Panc1 (cell line): Measurements from ENCODE around the gene PHF21A.

Source experiments
- CTCF ChIP-seq: fragments of 450-650 bp; IDR thresholded peaks from 2 replicates; pipeline ENCODE4 v1.5.1; 2017; ENCODE audit warnings: mild to moderate bottlenecking
- POLR2AphosphoS5 ChIP-seq: IDR thresholded peaks from 2 replicates; pipeline ENCODE4 v1.6.1; 2012; ENCODE audit warnings: mild to moderate bottlenecking, low read depth, low read length, moderate library complexity
- REST ChIP-seq, 2 experiments: IDR thresholded peaks; 2 replicates each; pipeline ENCODE4 v1.6.1; 2011 to 2012; ENCODE audit warnings: low read depth in 2 of 2, control low read depth in 1 of 2, low read length in 1 of 2, mild to moderate bottlenecking in 1 of 2, moderate library complexity in 1 of 2; ENCODE audit not compliant: insufficient read depth in 1 of 2
- TCF7L2 ChIP-seq: IDR thresholded peaks from 2 replicates; pipeline ENCODE4 v1.6.1; 2011; ENCODE audit warnings: mild to moderate bottlenecking, low read depth, low read length, inconsistent platforms

GRCh38 chr11:45896422-45896984 is 224.8 kb downstream of the PHF21A start:
- TF ChIP-seq CTCF (no peak), REST (IDR thresholded peaks at IDR 0.05; ENCODE audit: insufficient read depth in 1 of 2, low read depth in 2 of 2, low read length in 1 of 2) (peak in 1 of 2 experiments; percentile 44; a peak in 2 of 4 replicates), POLR2AphosphoS5 (no peak), TCF7L2 (no peak)
